ACC112 (cell line): ENCODE data around the gene EPB41.

Source experiments
- H2AFZ ChIP-seq: fragments of 200-600 bp; sonication (generic); one replicate; pipeline ENCODE4 v1.6.0; 2017; ENCODE audit warnings: antibody characterized with exemption, low read length; ENCODE audit not compliant: unreplicated experiment
- H3K27ac ChIP-seq: fragments of 200-600 bp; sonication (generic); 2 replicates; pipeline ENCODE4 v1.5.1; 2014; ENCODE audit warnings: low read depth, mild to moderate bottlenecking, antibody characterized with exemption, low read length, moderate library complexity
- H3K27me3 ChIP-seq: fragments of 200-600 bp; sonication (generic); 2 replicates; pipeline ENCODE4 v1.6.1; 2014; ENCODE audit warnings: mild to moderate bottlenecking, antibody characterized with exemption, low read length, moderate library complexity, mixed read lengths; ENCODE audit not compliant: insufficient read depth
- H3K36me3 ChIP-seq: fragments of 200-600 bp; sonication (generic); 2 replicates; pipeline ENCODE4 v1.6.1; 2016; ENCODE audit warnings: mild to moderate bottlenecking, antibody characterized with exemption, low read length, moderate library complexity, mixed read lengths; ENCODE audit not compliant: insufficient read depth
- H3K4me1 ChIP-seq: fragments of 200-600 bp; sonication (generic); one replicate; pipeline ENCODE4 v1.6.1; 2016; ENCODE audit warnings: low read length, mixed read lengths; ENCODE audit not compliant: insufficient read depth, unreplicated experiment, control insufficient read depth
- H3K4me3 ChIP-seq: fragments of 200-600 bp; sonication (generic); 2 replicates; pipeline ENCODE4 v1.5.1; 2014; ENCODE audit warnings: mild to moderate bottlenecking, low read depth, low read length
- H3K79me2 ChIP-seq: fragments of 200-600 bp; sonication (generic); one replicate; pipeline ENCODE4 v1.6.0; 2016; ENCODE audit warnings: low read length; ENCODE audit not compliant: control insufficient read depth, unreplicated experiment, insufficient read depth

Gene EPB41

GRCh38 chr1:28883242-28883616 lies 31.1 kb upstream of the EPB41 start:
- Histone ChIP-seq H3K4me1 (peaks cover 20% of the 10 kb centered on the region), H3K27ac (no peak overlapping the region), H3K36me3 (no peaks in the 10 kb centered on the region), H2AFZ (no peak overlapping the region), H3K79me2 (no peaks in the 10 kb centered on the region), H3K4me3 (no peak overlapping the region), H3K27me3 (no peaks in the 10 kb centered on the region)

GRCh38 chr1:28885472-28885877 lies 28.9 kb upstream of the EPB41 start:
- Histone ChIP-seq H3K4me1 (peaks cover 20% of the 10 kb centered on the region), H3K27ac (no peak overlapping the region; the same call in 1 of the 2 replicates), H3K27me3 (no peaks in the 10 kb centered on the region), H2AFZ (no peak overlapping the region), H3K36me3 (no peaks in the 10 kb centered on the region), H3K79me2 (no peaks in the 10 kb centered on the region), H3K4me3 (no peak overlapping the region)

GRCh38 chr1:28885977-28886730 lies 28.2 kb upstream of the EPB41 start:
- Histone ChIP-seq H3K79me2 (no peaks in the 10 kb centered on the region), H3K27me3 (no peaks in the 10 kb centered on the region), H2AFZ (peak overlapping the region; percentile 91), H3K4me3 (peak overlapping the region; percentile 89; the same call in 1 of the 2 replicates), H3K27ac (no peak overlapping the region), H3K36me3 (no peaks in the 10 kb centered on the region), H3K4me1 (peaks cover 20% of the 10 kb centered on the region)

- Histone ChIP-seq H3K4me1 (peaks cover 20% of the 10 kb centered on the region), H2AFZ (peak overlapping the region; percentile 91), H3K27ac (no peak overlapping the region), H3K79me2 (no peaks in the 10 kb centered on the region), H3K4me3 (peak overlapping the region; percentile 89), H3K27me3 (no peaks in the 10 kb centered on the region), H3K36me3 (no peaks in the 10 kb centered on the region)
These were observed 27.5 kb upstream of the EPB41 start for GRCh38 chr1:28886731-28887418.

GRCh38 chr1:28887419-28887834 lies 26.9 kb upstream of the EPB41 start:
- Histone ChIP-seq H3K79me2 (no peaks in the 10 kb centered on the region), H3K36me3 (no peaks in the 10 kb centered on the region), H3K27me3 (no peaks in the 10 kb centered on the region), H3K27ac (no peak overlapping the region), H2AFZ (peak overlapping the region; percentile 91), H3K4me3 (peak overlapping the region; percentile 89), H3K4me1 (peaks cover 18% of the 10 kb centered on the region)

- no peaks in the 10 kb centered on the region for H3K27me3 ChIP-seq
- H3K4me1 ChIP-seq = peaks cover 17% of the 10 kb centered on the region
- H2AFZ ChIP-seq = peak overlapping the region; percentile 91
- peak overlapping the region; percentile 89 for H3K4me3 ChIP-seq
- no peaks in the 10 kb centered on the region for H3K79me2 ChIP-seq
- H3K36me3 ChIP-seq = no peaks in the 10 kb centered on the region
- no peak overlapping the region for H3K27ac ChIP-seq
These were observed 26.3 kb upstream of the EPB41 start for GRCh38 chr1:28887835-28888682.

GRCh38 chr1:28888915-28889314 lies 25.5 kb upstream of the EPB41 start:
- H3K27ac ChIP-seq = no peak overlapping the region
- no peak overlapping the region for H2AFZ ChIP-seq
- no peaks in the 10 kb centered on the region for H3K36me3 ChIP-seq
- no peak overlapping the region for H3K4me3 ChIP-seq
- H3K4me1 ChIP-seq = peaks cover 17% of the 10 kb centered on the region
- H3K79me2 ChIP-seq = no peaks in the 10 kb centered on the region
- no peaks in the 10 kb centered on the region for H3K27me3 ChIP-seq

- no peaks in the 10 kb centered on the region for H3K36me3 ChIP-seq
- no peaks in the 10 kb centered on the region for H3K79me2 ChIP-seq
- peaks cover 16% of the 10 kb centered on the region for H3K4me1 ChIP-seq
- H2AFZ ChIP-seq = no peak overlapping the region
- no peak overlapping the region for H3K27ac ChIP-seq
- no peak overlapping the region for H3K4me3 ChIP-seq
- no peaks in the 10 kb centered on the region for H3K27me3 ChIP-seq
These were observed 25.0 kb upstream of the EPB41 start for GRCh38 chr1:28889357-28889756.

- no peak overlapping the region for H2AFZ ChIP-seq
- H3K4me3 ChIP-seq = no peak overlapping the region
- H3K27me3 ChIP-seq = no peaks in the 10 kb centered on the region
- H3K27ac ChIP-seq = no peak overlapping the region
- no peaks in the 10 kb centered on the region for H3K79me2 ChIP-seq
- H3K4me1 ChIP-seq = peaks cover 8% of the 10 kb centered on the region
- H3K36me3 ChIP-seq = no peaks in the 10 kb centered on the region
These were observed 23.9 kb upstream of the EPB41 start for GRCh38 chr1:28890435-28890834.

- Histone ChIP-seq H3K4me1 (peaks cover 5% of the 10 kb centered on the region), H3K79me2 (no peaks in the 10 kb centered on the region)
These were observed 23.5 kb upstream of the EPB41 start for GRCh38 chr1:28890836-28891235.

More at GRCh38 chr1:28890836-28891235, 23.5 kb upstream of the EPB41 start:
- Histone ChIP-seq H3K4me3 (no peak overlapping the region), H3K27me3 (no peaks in the 10 kb centered on the region), H2AFZ (no peak overlapping the region), H3K27ac (no peak overlapping the region), H3K36me3 (no peaks in the 10 kb centered on the region)
